ENCODE data around the gene CEP126.

DNA sequence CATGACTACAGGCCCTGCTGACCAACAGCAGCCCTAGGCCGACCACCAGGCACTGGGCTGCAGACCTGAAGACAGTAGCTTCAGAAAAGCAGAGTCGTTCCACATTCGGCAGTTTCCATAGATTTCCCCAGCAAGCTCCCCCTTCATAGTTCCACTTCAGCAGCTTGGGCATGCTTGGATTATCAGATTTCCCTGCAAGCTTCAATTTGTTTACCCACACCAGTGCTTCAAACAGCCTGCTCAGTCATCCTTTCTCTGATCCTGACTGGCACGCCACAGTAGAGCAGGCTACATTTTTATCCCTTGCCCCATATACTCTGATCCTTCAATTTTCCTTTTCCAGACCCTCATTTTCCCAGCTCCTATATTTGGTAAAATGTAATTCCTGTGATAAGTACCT, 81.3 kb downstream of the CEP126 start:
- TF ChIP-seq, protein P1, sequence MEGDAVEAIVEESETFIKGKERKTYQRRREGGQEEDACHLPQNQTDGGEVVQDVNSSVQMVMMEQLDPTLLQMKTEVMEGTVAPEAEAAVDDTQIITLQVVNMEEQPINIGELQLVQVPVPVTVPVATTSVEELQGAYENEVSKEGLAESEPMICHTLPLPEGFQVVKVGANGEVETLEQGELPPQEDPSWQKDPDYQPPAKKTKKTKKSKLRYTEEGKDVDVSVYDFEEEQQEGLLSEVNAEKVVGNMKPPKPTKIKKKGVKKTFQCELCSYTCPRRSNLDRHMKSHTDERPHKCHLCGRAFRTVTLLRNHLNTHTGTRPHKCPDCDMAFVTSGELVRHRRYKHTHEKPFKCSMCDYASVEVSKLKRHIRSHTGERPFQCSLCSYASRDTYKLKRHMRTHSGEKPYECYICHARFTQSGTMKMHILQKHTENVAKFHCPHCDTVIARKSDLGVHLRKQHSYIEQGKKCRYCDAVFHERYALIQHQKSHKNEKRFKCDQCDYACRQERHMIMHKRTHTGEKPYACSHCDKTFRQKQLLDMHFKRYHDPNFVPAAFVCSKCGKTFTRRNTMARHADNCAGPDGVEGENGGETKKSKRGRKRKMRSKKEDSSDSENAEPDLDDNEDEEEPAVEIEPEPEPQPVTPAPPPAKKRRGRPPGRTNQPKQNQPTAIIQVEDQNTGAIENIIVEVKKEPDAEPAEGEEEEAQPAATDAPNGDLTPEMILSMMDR (conservative IDR thresholded peaks at IDR 0.05 in 1 of 2, IDR thresholded peaks at IDR 0.05 in 1 of 2; ENCODE audit: extremely low read depth in 1 of 2, insufficient read depth in 1 of 2, low read depth in 1 of 2, low read length in 2 of 2): no peak
- no peak for TF ChIP-seq EZH2 (IDR thresholded peaks at IDR 0.05; ENCODE audit: borderline replicate concordance, low read length)
